Mucosa of rectum (tissue), 2 donors: ENCODE measurements around the gene RTN4RL2.
A peak's percentile ranks its signal among the peaks of the same experiment; 100 is the strongest.

Experiments
- H3K27ac ChIP-seq, 2 donors: one replicate each; pipeline ENCODE4 v1.7.0; 2013; ENCODE audit warnings: inconsistent platforms in 2 of 2, low read depth in 2 of 2, low read length in 2 of 2
- H3K27me3 ChIP-seq, 2 donors: one replicate each; pipeline ENCODE4 v1.7.0; 2013; ENCODE audit warnings: low read length in 2 of 2; ENCODE audit not compliant: control insufficient read depth in 2 of 2, insufficient read depth in 2 of 2
- H3K36me3 ChIP-seq, 2 donors: one replicate each; pipeline ENCODE4 v1.7.0; 2013; ENCODE audit warnings: low read length in 2 of 2; ENCODE audit not compliant: control insufficient read depth in 2 of 2, insufficient read depth in 2 of 2
- H3K4me1 ChIP-seq, 2 donors: one replicate each; pipeline ENCODE4 v1.7.0; 2013; ENCODE audit warnings: low read length in 2 of 2, mild to moderate bottlenecking in 1 of 2; ENCODE audit not compliant: control insufficient read depth in 2 of 2, insufficient read depth in 2 of 2
- H3K4me3 ChIP-seq, 2 donors: one replicate each; pipeline ENCODE4 v1.7.0; 2013; ENCODE audit warnings: low read length in 2 of 2
- H3K9ac ChIP-seq, 2 donors: one replicate each; pipeline ENCODE4 v1.7.0; 2013; ENCODE audit warnings: low read length in 2 of 2, low read depth in 1 of 2, mild to moderate bottlenecking in 1 of 2
- H3K9me3 ChIP-seq, 2 donors: one replicate each; pipeline ENCODE4 v1.7.0; 2013; ENCODE audit warnings: low read length in 2 of 2; ENCODE audit not compliant: control insufficient read depth in 2 of 2
- donor health status: healthy.
- donor health status: Normal muscosa, but diverticular disease.

Gene RTN4RL2

DNA sequence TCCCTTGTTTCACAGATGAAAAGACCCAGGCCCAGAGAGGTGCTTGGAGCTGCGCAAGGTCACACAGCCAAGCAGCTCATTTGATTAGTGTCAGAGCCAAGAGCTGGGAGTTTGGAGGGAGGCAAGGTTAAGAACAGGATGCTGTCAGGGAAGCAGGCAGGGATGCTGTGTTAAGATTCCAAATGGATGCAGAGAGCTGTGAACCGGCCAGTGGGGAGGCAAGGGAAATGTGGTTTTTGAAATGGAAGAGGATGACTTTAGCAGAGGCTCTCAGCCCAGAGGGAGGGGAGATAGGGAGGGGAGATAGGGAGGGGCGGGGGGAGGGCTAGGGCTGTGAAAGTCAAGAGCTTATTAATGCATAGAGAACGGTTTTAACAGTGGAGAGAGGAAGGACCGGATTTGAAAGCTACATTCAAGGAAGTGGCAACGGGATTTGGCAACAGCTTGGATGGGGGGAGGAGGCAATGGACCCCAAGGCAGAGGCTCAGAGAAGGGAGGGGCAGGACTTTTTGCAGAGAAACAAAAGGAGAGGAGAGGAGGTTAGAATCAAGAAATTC, 13.0 kb downstream of the RTN4RL2 start:
- Histone ChIP-seq H3K27ac (no peak overlapping the region), H3K36me3 (no peaks in the 10 kb centered on the region), H3K4me1 (peaks cover 13 to 16% of the 10 kb centered on the region in 2 donors), H3K4me3 (no peak overlapping the region), H3K27me3 (peaks cover 0 to 6% of the 10 kb centered on the region in 2 donors), H3K9me3 (no peaks in the 10 kb centered on the region), H3K9ac (no peak overlapping the region)

DNA sequence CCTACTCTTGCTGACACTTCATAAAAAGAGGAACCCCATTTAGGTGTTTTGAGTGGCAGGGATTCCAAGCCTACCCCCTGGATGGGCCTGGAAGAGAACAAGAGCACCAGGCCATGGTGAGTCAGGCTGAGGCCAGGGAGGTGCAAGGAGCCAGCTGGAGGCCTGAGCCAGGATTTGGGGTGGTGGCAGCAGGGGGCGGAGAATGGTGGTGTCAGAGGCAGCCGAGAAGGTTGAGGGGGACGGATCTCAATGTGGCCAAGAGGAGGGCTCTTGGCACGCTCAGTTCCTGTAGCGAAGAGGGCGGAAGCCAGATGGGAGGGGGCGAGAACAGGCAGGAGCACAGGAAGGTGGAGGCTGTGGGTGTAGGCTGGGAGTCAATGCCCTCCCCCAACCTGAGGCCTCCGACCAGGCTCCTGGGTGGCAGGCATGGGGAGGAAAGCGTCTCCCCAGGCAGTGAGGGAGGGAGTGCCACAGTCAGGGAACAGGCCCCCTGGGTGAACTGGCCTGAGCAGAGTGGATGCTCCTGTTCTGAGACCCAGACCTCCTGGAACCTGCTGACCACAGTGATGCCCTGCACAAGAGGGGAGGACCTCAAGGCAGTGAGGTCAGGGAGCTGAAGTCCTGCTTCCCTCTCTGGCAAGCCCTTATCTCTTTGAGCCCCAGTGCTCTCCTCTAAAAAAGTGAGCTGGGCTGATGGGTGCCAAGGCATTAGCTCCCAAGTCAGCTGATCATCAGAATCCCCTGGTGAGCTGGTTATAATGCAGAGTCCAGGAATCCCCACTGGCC, 13.9 kb downstream of the RTN4RL2 start:
- Histone ChIP-seq H3K4me1 (peaks cover 13 to 16% of the 10 kb centered on the region in 2 donors), H3K36me3 (no peaks in the 10 kb centered on the region), H3K4me3 (no peak overlapping the region), H3K27ac (no peak overlapping the region), H3K9me3 (no peaks in the 10 kb centered on the region), H3K27me3 (peaks cover 0 to 6% of the 10 kb centered on the region in 2 donors), H3K9ac (no peak overlapping the region)

DNA sequence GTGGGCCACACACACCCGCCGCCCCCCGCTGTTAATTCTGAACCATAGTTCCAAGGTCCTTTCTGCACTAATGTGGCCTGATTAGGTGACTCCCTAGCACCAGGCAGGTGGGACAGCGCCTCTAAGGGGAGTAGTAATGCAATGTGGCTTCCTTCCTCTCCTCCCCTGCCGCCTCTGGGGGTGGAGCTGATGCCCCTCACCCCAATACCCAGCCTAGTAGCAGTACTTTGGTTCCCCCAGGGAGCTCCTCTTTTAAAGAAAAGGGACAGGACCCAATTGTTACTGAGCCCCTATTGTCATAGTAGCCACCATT, 14.4 kb downstream of the RTN4RL2 start:
- peaks cover 0 to 6% of the 10 kb centered on the region in 2 donors for H3K27me3 ChIP-seq
- no peak overlapping the region for H3K4me3 ChIP-seq
- H3K9ac ChIP-seq: no peak overlapping the region
- H3K4me1 ChIP-seq: peaks cover 13 to 16% of the 10 kb centered on the region in 2 donors
- H3K36me3 ChIP-seq: no peaks in the 10 kb centered on the region
- no peak overlapping the region for H3K27ac ChIP-seq
- no peaks in the 10 kb centered on the region for H3K9me3 ChIP-seq

DNA sequence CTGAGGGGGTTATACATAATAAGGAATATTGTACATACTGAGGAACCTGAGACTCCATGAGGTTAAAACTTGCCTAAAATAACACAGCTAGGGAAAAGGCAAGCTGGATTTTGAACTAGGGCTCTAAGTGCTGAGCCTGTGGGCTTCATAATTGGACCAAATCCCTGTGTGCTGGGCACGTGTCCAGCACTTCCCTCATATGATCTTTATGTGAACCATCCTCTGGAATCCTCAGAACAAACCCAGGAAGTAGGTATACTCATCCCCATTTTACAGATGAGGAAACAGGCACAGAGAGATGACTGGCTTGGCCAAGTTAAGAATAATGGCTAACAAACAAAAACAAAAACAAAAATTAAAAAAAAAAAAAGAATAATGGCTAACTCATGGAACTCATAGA, 14.9 kb downstream of the RTN4RL2 start:
- Histone ChIP-seq H3K9me3 (no peaks in the 10 kb centered on the region), H3K4me1 (peaks cover 13 to 16% of the 10 kb centered on the region in 2 donors), H3K9ac (no peak overlapping the region), H3K27ac (no peak overlapping the region), H3K27me3 (peaks cover 0 to 6% of the 10 kb centered on the region in 2 donors), H3K4me3 (no peak overlapping the region), H3K36me3 (no peaks in the 10 kb centered on the region)

DNA sequence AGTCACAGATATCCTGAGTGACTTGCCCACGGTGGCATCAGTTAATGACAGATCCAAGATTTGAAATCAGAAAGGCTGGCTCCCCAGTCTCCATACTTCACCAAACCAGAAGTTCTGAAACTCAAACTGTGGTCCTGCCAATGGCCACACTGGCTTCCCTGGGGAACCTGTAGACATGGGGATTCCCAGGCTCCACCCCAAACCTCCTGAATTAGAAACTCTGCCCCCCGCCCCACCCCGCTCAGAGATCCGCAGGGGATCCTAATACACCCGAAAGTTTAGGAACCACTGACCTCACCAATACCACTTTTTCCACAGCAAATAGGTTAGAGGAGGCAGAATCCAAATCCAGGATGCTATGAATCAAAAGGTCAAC, 15.3 kb downstream of the RTN4RL2 start:
- Histone ChIP-seq H3K9ac (peak overlapping the region in 1 of 2 donors; percentile 70), H3K36me3 (no peaks in the 10 kb centered on the region), H3K27me3 (peaks cover 0 to 6% of the 10 kb centered on the region in 2 donors), H3K9me3 (no peaks in the 10 kb centered on the region), H3K4me3 (peak overlapping the region; percentile 56 to 63), H3K27ac (no peak overlapping the region), H3K4me1 (peaks cover 13 to 16% of the 10 kb centered on the region in 2 donors)

DNA sequence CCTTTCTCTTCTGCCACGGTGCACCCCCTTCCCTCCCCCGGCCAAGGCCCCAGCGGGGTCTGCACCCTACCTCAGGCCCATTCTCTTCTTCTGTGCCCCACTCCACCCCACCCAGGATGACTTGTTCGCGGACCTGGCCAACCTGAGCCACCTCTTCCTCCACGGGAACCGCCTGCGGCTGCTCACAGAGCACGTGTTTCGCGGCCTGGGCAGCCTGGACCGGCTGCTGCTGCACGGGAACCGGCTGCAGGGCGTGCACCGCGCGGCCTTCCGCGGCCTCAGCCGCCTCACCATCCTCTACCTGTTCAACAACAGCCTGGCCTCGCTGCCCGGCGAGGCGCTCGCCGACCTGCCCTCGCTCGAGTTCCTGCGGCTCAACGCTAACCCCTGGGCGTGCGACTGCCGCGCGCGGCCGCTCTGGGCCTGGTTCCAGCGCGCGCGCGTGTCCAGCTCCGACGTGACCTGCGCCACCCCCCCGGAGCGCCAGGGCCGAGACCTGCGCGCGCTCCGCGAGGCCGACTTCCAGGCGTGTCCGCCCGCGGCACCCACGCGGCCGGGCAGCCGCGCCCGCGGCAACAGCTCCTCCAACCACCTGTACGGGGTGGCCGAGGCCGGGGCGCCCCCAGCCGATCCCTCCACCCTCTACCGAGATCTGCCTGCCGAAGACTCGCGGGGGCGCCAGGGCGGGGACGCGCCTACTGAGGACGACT, 15.9 kb downstream of the RTN4RL2 start:
- peak overlapping the region; percentile 56 to 63 for H3K4me3 ChIP-seq
- no peaks in the 10 kb centered on the region for H3K9me3 ChIP-seq
- peak overlapping the region in 1 of 2 donors; percentile 12 for H3K27ac ChIP-seq
- H3K27me3 ChIP-seq: peaks cover 0 to 6% of the 10 kb centered on the region in 2 donors
- peaks cover 13 to 16% of the 10 kb centered on the region in 2 donors for H3K4me1 ChIP-seq
- H3K36me3 ChIP-seq: no peaks in the 10 kb centered on the region
- H3K9ac ChIP-seq: peak overlapping the region; percentile 41 to 70

DNA sequence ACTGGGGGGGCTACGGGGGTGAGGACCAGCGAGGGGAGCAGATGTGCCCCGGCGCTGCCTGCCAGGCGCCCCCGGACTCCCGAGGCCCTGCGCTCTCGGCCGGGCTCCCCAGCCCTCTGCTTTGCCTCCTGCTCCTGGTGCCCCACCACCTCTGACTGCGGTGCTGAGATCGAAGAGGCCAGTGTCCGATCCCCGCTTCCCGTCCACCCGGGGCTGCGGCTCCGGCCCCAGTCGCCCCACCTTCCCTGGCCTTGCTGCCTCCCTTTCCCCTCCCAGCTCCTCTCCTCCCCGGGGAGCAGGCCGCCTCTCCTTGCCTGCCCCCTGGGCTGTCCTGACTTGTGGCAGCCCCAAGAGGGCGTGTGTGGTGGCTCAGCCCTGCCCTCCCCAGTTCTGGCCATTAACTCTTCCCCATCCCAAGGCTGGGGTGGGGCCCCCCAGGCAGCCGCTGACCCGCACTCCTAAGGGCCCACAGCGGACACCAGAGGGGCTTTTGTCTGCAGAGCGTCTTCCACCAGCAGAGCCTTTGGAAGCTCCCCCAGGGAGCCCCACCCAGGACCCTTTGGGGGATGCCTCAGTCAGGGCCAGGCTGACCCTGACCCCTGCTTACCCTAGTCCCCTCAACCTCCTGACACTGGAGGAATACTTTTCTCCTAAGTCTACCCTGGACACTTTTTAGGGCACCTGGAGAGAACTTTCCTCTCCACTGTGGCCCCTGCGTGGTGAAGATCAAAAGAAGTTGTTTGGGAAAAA, 16.6 kb downstream of the RTN4RL2 start:
- Histone ChIP-seq H3K4me1 (peaks cover 13 to 16% of the 10 kb centered on the region in 2 donors), H3K27me3 (peaks cover 0 to 6% of the 10 kb centered on the region in 2 donors), H3K36me3 (no peaks in the 10 kb centered on the region), H3K9me3 (no peaks in the 10 kb centered on the region), H3K4me3 (peak overlapping the region; percentile 56 to 63), H3K27ac (peak overlapping the region in 1 of 2 donors; percentile 12), H3K9ac (peak overlapping the region; percentile 47 to 70)

DNA sequence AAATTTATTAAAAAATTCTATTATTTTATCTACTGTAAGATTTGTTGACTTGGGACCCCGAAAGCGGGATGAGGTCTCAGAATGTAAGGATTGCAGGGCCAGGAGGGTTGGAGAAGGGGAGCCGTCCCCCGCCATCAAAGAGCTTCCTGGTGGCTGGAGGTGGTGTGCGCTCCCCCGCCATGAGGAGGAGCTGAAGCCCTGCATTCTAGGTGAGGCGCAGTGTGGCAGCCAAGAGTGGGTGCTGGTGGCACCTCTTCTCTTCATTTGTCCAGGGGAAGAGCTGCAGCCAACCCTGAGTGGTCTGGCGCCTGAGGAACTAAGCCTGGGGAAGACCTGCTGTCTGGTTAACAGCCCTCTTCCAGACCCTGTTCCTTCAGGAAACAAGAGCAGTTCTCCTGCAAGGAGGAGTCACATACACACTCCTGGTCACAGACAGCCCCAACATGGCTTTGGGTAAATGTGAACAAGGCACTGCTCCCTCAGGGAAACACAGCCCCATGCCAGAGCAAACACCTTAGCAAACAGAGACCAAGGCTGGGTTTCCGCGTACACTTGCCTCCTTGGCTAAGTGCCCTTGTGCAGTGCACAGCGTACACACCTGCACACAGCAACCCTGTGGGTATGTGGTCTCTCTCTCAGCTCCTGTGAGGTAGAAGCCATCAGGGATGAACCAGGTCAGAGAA, 17.3 kb downstream of the RTN4RL2 start:
- Histone ChIP-seq H3K9ac (no peak overlapping the region), H3K4me3 (no peak overlapping the region), H3K27me3 (peaks cover 0 to 6% of the 10 kb centered on the region in 2 donors), H3K4me1 (peaks cover 13 to 16% of the 10 kb centered on the region in 2 donors), H3K36me3 (no peaks in the 10 kb centered on the region), H3K9me3 (no peaks in the 10 kb centered on the region), H3K27ac (no peak overlapping the region)

DNA sequence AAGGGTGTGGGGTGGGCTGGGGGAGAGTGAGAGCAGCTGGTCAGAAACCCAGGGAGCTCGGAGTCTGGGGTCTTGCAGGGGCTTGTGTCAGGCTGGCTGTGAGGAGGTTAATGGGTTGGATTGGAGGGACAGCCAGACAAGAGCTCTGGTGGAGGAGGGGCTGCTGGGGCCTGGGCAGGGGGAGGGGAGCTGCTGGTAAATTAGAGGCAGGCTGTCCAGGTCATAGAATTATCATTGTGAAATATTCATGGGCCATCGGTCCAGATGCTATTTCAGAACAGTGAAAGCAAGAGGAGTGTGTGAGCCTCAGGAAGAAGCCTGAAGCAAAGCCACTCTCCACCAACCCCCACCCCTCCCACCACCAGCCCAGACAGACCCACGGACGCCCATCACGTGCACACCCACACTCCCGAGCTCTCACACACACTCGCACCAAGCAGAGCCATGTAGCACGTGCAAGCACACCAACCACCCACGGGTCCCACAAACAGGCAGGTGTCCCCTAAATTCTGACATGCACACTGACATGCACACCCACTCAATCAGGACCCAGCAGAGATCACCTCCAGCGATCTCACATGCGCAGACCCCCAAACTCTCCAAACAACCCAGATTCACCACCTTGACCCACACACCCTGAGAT, 18.8 kb downstream of the RTN4RL2 start:
- H3K4me3 ChIP-seq: no peak overlapping the region
- no peaks in the 10 kb centered on the region for H3K9me3 ChIP-seq
- H3K36me3 ChIP-seq: no peaks in the 10 kb centered on the region
- peaks cover 13 to 20% of the 10 kb centered on the region in 2 donors for H3K4me1 ChIP-seq
- H3K27me3 ChIP-seq: peaks cover 4 to 11% of the 10 kb centered on the region in 2 donors
- H3K27ac ChIP-seq: no peak overlapping the region
- no peak overlapping the region for H3K9ac ChIP-seq
